ENCODE measurements around the gene MOSPD3. TPM values are rescaled to one million over a fixed set of nuclear protein-coding genes. Genes with fewer than 3 reads are reported as not detected.

Gene MOSPD3
- total RNA-seq, 1 donor from 2014 or later, result 21.2 TPM

GRCh38 chr7:100590077-100590737 lies 22.1 kb upstream of the MOSPD3 start:
- no peak for DNase-seq (ENCODE audit: extremely low read depth, low read depth, low spot score)

- no peak for DNase-seq (ENCODE audit: extremely low read depth, low read depth, low spot score)
Observed at GRCh38 chr7:100591596-100591995, 20.7 kb upstream of the MOSPD3 start.

GRCh38 chr7:100595188-100595587 lies 17.2 kb upstream of the MOSPD3 start:
- DNase-seq (ENCODE audit: extremely low read depth, low read depth, low spot score), result no peak

- DNase-seq (ENCODE audit: extremely low read depth, low read depth, low spot score), result no peak
Observed at GRCh38 chr7:100598425-100598824, 13.9 kb upstream of the MOSPD3 start.

GRCh38 chr7:100599911-100600729 lies 12.2 kb upstream of the MOSPD3 start:
- DNase-seq (ENCODE audit: extremely low read depth, low read depth, low spot score), result no peak

GRCh38 chr7:100600730-100601038 lies 11.7 kb upstream of the MOSPD3 start:
- no peak for DNase-seq (ENCODE audit: extremely low read depth, low read depth, low spot score)

GRCh38 chr7:100602889-100603725 lies 9.2 kb upstream of the MOSPD3 start:
- DNase-seq (ENCODE audit: extremely low read depth, low read depth, low spot score), result no peak

- DNase-seq (ENCODE audit: extremely low read depth, low read depth, low spot score), result no peak
Observed at GRCh38 chr7:100603726-100604027, 8.7 kb upstream of the MOSPD3 start.

- DNase-seq (ENCODE audit: extremely low read depth, low read depth, low spot score), result no peak
Observed at GRCh38 chr7:100604028-100604975, 8.0 kb upstream of the MOSPD3 start.

GRCh38 chr7:100604976-100605911 lies 7.1 kb upstream of the MOSPD3 start:
- no peak for DNase-seq (ENCODE audit: extremely low read depth, low read depth, low spot score)

- no peak for DNase-seq (ENCODE audit: extremely low read depth, low read depth, low spot score)
Observed at GRCh38 chr7:100606313-100606712, 6.0 kb upstream of the MOSPD3 start.

GRCh38 chr7:100607111-100607510 lies 5.2 kb upstream of the MOSPD3 start:
- DNase-seq (ENCODE audit: extremely low read depth, low read depth, low spot score), result no peak

GRCh38 chr7:100609958-100610357 lies 2.4 kb upstream of the MOSPD3 start:
- DNase-seq (ENCODE audit: extremely low read depth, low read depth, low spot score), result no peak

GRCh38 chr7:100612730-100613390 lies 520 bp downstream of the MOSPD3 start:
- no peak for DNase-seq (ENCODE audit: extremely low read depth, low read depth, low spot score)

GRCh38 chr7:100613412-100614175 lies 1.3 kb downstream of the MOSPD3 start:
- DNase-seq (ENCODE audit: extremely low read depth, low read depth, low spot score), result no peak

- no peak for DNase-seq (ENCODE audit: extremely low read depth, low read depth, low spot score)
Observed at GRCh38 chr7:100614308-100614861, 2.0 kb downstream of the MOSPD3 start.

- no peak for DNase-seq (ENCODE audit: extremely low read depth, low read depth, low spot score)
Observed at GRCh38 chr7:100620239-100620638, 7.9 kb downstream of the MOSPD3 start.

GRCh38 chr7:100620804-100621203 lies 8.5 kb downstream of the MOSPD3 start:
- no peak for DNase-seq (ENCODE audit: extremely low read depth, low read depth, low spot score)

Measured in glomerular endothelial cell (primary cell).